HG03342 (cell line): ENCODE results near the gene DNAJC7.

ENCODE experiments used
- ATAC-seq: cut with Tn5 transposase; IDR thresholded peaks from one replicate; pipeline ENCODE4 v1.9.1; 2021; ENCODE audit warnings: mild to moderate bottlenecking, moderate library complexity; ENCODE audit not compliant: unreplicated experiment

The DNAJC7 gene

GRCh38 chr17:41976142-41976768, 41.0 kb downstream of the DNAJC7 start:
- no peak for ATAC-seq

GRCh38 chr17:41975099-41976083, 41.8 kb downstream of the DNAJC7 start:
- ATAC-seq, result no peak

- no peak for ATAC-seq
Measured at GRCh38 chr17:41974658-41975057, 42.6 kb downstream of the DNAJC7 start.

DNA sequence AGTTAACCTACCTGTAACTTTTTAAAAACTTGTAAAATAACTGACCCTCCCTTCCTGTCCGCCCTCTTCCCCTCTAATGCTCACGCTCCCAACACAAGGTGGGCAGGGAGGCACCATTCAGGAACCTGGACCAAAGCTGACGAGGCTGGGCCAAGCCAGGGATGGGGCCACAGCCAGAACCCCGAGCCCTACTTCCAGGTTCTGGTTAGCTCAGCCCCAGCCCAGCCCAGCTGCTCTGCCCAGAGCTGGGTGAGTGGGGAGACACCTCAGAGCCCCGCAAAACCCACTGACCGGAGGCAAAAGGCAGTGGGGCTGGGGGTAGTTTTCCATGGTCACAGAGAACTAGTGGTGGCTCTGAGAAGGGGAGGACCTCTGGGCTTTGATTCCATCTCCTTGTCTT, 43.2 kb downstream of the DNAJC7 start:
- no peak for ATAC-seq

DNA sequence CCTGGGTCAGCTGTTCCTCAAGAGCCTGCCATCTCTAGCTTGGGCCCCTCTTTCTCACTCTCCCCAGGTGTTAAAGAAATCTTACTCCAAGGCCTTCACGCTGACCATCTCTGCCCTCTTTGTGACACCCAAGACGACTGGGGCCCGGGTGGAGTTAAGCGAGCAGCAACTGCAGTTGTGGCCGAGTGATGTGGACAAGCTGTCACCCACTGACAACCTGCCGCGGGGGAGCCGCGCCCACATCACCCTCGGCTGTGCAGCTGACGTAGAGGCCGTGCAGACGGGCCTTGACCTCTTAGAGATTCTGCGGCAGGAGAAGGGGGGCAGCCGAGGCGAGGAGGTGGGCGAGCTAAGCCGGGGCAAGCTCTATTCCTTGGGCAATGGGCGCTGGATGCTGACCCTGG, 43.8 kb downstream of the DNAJC7 start:
- no peak for ATAC-seq

- ATAC-seq, result no peak
Measured at GRCh38 chr17:41972571-41973407, 44.5 kb downstream of the DNAJC7 start.

DNA sequence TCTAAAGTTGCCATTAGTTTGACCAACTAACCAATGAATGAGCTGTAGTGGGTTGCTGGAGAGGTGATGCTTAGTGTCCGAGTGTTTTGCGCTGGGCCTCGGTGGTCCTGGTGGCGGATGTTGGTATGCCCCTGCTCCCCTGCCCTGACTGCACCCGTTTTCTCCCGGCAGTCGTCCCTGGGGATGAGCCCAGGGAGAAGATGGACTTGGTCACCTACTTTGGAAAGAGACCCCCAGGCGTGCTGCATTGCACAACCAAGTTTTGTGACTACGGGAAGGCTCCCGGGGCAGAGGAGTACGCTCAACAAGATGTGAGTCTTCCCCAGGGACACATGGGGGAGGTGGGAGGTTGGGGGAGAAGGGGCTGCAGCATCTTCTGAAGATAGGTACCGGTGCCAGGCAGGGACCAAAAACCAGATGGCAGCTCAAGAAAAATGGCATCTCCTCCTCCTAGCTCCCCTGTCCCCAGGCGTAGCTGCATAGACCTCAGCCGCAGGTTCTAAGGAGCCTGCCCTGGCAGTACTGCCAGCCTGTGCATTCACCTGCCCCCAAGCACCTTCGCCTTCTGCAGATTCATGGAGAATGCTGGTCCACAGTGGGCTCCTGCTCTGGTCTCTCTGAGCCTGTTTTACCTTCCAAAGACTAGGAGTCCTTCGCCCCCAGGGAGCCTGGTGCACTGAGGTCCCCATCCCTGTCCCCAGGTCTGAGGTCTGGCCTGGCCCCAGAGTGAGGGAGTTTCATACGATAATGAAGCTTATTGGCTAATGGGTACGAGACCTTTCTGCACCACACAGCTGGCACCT, 45.3 kb downstream of the DNAJC7 start:
- ATAC-seq, result no peak

GRCh38 chr17:41970901-41971331, 46.3 kb downstream of the DNAJC7 start:
- no peak for ATAC-seq

- ATAC-seq, result no peak
Measured at GRCh38 chr17:41968676-41969075, 48.6 kb downstream of the DNAJC7 start.

- ATAC-seq, result no peak
Measured at GRCh38 chr17:41967921-41968578, 49.2 kb downstream of the DNAJC7 start.

DNA sequence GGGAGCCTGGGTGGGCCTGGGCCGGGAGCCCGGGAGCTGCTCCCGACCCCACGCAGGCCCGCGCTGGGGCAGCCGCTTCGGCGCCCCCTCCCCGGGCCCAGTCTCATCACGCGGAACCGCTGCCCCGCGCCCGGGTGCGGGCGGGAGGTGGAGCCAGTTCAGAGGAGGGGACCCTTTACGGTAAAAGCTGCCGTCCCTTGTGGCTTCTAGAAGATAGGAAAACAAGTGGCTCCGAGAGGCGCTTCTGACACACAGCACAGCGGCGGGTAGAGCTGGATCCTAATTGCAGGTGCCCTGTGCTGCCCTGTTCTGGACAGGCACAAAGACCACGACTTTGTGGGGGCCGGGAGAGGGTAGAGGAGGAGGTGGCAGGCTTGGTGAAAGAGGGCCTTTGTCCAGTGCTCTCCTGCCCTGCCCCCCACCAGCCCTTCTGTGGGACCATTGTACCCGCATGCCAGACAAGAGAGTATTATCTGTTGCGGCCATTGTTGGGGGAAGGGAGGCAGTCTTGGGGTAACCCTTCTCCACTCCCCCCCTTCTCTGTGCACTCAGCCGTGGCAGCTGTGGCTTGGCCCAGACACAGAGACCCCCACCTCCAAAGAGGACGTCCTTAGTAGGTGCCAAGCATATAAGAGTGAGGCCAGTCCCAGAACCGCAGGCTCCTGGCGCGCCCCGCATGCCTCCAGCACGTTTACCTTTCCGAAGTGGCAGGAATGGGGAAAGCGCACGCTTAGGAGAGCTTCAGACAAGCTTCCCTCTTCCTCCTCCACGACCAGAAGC, 49.9 kb downstream of the DNAJC7 start:
- no peak for ATAC-seq

- peak; percentile 53 for ATAC-seq
Measured at GRCh38 chr17:41966463-41967140, 50.6 kb downstream of the DNAJC7 start, which contains the start of gene CNP. Gene CNP (plus strand): TSS chr17:41966795. CDS start chr17:41966885, 90 bp downstream.

- no peak for ATAC-seq
Measured at GRCh38 chr17:41965694-41966462, 51.4 kb downstream of the DNAJC7 start.

- ATAC-seq, result no peak
Measured at GRCh38 chr17:41962768-41963434, 54.3 kb downstream of the DNAJC7 start.

GRCh38 chr17:41962111-41962510, 55.1 kb downstream of the DNAJC7 start:
- no peak for ATAC-seq

- no peak for ATAC-seq
Measured at GRCh38 chr17:41959336-41960095, 57.7 kb downstream of the DNAJC7 start.

DNA sequence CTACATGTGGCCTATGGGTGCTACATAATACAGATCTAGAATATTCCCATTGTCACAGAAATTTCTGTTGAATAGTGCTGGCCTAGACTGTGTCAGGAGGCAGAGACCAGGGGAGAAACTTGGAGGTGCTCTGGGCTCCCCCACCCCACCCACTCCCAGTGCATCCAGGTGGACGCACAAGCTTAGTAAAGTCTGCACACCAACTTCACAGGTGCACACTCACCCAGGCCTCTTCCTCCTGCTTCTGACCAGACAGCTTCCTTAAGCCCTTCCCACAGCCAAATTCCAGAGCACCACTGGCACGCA, 58.3 kb downstream of the DNAJC7 start:
- no peak for ATAC-seq
